Panc1 (cell line): ENCODE data around the gene KIF23.

Experiments
- POLR2AphosphoS5 ChIP-seq: IDR thresholded peaks from 2 replicates; pipeline ENCODE4 v1.6.1; 2012; ENCODE audit warnings: mild to moderate bottlenecking, low read depth, low read length, moderate library complexity
- SIN3A ChIP-seq: IDR thresholded peaks from 2 replicates; pipeline ENCODE4 v1.6.1; 2012; ENCODE audit warnings: low read depth, mild to moderate bottlenecking, low read length, moderate library complexity, borderline replicate concordance; ENCODE audit not compliant: insufficient read depth
- TCF7L2 ChIP-seq: IDR thresholded peaks from 2 replicates; pipeline ENCODE4 v1.6.1; 2011; ENCODE audit warnings: mild to moderate bottlenecking, low read depth, low read length, inconsistent platforms
- TF ChIP-seq, protein P1 (sequence below): fragments of 450-650 bp; IDR thresholded peaks from 2 replicates; pipeline ENCODE4 v1.5.1; 2017; ENCODE audit warnings: mild to moderate bottlenecking

DNA sequence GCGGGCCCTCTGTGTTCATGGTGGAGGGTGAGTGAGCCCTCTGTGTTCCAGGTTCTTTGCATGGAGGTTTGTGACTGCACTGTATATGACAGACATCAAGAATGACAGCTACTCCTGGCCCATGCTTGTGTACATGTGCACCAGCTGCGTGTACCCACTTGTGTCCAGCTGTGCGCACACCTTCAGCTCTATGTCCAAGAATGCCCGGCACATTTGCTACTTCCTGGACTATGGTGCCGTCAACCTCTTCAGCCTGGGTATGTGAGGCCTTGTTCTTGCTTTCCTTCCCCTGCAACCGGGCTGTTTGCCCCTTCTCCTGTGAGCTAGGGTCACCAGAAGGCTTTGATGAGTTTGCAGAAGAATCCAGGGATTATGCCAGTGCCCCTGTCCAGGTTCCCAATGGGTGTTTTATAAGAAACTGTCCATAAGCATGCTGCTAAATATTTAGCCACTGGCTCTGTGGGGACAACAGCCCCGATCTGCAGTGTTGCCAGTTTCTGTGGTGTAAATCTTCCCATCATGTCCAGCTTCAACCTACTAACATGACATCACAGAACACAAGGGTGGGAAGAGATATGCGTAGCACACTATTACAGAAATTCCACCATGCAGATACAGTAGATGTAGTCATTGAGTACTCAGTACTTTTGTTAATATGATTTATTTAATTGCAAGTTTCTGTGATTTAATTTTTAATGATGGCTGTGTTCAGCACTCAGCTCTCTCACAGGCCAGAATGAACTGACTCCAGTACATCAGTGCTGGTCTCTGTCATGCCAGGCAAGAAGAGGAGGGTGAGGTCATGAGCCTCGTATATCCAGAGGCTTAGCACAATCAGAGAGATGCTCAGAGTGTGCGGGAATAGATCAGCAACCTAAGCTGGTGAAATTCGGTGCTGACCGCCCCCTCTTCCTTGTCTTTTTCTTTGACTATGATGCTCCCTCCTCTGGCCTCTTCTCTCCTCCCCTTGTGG, 29.2 kb upstream of the KIF23 start:
- TF ChIP-seq, protein P1, sequence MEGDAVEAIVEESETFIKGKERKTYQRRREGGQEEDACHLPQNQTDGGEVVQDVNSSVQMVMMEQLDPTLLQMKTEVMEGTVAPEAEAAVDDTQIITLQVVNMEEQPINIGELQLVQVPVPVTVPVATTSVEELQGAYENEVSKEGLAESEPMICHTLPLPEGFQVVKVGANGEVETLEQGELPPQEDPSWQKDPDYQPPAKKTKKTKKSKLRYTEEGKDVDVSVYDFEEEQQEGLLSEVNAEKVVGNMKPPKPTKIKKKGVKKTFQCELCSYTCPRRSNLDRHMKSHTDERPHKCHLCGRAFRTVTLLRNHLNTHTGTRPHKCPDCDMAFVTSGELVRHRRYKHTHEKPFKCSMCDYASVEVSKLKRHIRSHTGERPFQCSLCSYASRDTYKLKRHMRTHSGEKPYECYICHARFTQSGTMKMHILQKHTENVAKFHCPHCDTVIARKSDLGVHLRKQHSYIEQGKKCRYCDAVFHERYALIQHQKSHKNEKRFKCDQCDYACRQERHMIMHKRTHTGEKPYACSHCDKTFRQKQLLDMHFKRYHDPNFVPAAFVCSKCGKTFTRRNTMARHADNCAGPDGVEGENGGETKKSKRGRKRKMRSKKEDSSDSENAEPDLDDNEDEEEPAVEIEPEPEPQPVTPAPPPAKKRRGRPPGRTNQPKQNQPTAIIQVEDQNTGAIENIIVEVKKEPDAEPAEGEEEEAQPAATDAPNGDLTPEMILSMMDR, result no peak
- no peak for TF ChIP-seq SIN3A
- TF ChIP-seq TCF7L2, result no peak
- TF ChIP-seq POLR2AphosphoS5, result no peak
